ENCODE results near the gene CD40LG.

GRCh38 chrX:136630881-136631280, 17.1 kb upstream of the CD40LG start:
- TF ChIP-seq, protein P1, sequence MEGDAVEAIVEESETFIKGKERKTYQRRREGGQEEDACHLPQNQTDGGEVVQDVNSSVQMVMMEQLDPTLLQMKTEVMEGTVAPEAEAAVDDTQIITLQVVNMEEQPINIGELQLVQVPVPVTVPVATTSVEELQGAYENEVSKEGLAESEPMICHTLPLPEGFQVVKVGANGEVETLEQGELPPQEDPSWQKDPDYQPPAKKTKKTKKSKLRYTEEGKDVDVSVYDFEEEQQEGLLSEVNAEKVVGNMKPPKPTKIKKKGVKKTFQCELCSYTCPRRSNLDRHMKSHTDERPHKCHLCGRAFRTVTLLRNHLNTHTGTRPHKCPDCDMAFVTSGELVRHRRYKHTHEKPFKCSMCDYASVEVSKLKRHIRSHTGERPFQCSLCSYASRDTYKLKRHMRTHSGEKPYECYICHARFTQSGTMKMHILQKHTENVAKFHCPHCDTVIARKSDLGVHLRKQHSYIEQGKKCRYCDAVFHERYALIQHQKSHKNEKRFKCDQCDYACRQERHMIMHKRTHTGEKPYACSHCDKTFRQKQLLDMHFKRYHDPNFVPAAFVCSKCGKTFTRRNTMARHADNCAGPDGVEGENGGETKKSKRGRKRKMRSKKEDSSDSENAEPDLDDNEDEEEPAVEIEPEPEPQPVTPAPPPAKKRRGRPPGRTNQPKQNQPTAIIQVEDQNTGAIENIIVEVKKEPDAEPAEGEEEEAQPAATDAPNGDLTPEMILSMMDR (IDR thresholded peaks at IDR 0.05) = no peak
- TF ChIP-seq POLR2AphosphoS5 (IDR thresholded peaks at IDR 0.05) (no peak), POLR2A (IDR thresholded peaks at IDR 0.05) (no peak)
